ENCODE measurements around the gene TJAP1. TPM values are rescaled to one million over a fixed set of nuclear protein-coding genes. Genes with fewer than 3 reads are reported as not detected.
"Not testable (repeated sequence)": the region's sequence is repeated elsewhere in the genome, so short reads cannot be mapped to it uniquely, and the experiment has no call there.

TJAP1 gene
- total RNA-seq, 1 donor, result 13.4 TPM

DNA sequence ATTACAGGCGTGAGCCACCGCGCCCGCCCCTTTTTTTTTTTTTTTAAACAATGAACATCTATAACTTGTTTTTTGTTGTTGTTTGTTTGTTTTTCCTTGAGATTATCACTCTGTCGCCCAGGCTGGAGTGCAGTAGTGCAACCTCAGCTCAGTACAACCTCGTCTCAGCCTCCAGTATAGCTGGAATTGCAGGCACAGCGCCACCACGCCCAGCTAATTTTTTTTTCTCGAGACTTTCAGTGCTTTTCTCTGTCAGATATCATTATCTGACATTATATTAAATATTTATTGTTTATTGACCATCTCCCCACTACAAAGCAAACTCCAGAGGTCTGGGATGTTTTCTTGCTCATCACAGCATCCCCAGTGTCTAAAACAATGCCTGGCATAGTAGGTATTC lies 19.7 kb upstream of the TJAP1 start:
- no peak overlapping the region for H3K4me3 ChIP-seq (ENCODE audit: low read depth, low read length)
- TF ChIP-seq, protein P1, sequence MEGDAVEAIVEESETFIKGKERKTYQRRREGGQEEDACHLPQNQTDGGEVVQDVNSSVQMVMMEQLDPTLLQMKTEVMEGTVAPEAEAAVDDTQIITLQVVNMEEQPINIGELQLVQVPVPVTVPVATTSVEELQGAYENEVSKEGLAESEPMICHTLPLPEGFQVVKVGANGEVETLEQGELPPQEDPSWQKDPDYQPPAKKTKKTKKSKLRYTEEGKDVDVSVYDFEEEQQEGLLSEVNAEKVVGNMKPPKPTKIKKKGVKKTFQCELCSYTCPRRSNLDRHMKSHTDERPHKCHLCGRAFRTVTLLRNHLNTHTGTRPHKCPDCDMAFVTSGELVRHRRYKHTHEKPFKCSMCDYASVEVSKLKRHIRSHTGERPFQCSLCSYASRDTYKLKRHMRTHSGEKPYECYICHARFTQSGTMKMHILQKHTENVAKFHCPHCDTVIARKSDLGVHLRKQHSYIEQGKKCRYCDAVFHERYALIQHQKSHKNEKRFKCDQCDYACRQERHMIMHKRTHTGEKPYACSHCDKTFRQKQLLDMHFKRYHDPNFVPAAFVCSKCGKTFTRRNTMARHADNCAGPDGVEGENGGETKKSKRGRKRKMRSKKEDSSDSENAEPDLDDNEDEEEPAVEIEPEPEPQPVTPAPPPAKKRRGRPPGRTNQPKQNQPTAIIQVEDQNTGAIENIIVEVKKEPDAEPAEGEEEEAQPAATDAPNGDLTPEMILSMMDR (IDR thresholded peaks at IDR 0.05; ENCODE audit: insufficient read depth, low read depth, low read length), result no peak
- DNase-seq (ENCODE audit: low read depth), result no peak

DNA sequence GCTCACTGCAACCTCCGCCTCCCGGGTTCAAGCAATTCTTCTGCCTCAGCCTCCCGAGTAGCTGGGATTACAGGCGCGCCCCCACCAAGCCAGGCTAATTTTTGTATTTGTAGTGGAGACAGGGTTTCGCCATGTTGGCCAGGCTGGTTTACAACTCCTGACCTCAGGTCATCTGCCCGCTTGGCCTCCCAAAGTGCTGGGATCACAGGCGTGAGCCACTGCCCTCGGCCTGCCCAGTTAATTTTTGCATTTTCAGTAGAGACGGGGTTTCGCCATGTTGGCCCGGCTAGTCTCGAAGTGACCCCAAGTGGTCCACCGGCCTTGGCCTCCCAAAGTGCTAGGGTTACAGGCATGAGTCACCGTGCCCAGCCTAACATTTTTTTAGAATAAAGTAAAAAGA lies 19.2 kb upstream of the TJAP1 start:
- DNase-seq (ENCODE audit: low read depth); H3K4me3 ChIP-seq (ENCODE audit: low read depth, low read length): not testable (repeated sequence)

DNA sequence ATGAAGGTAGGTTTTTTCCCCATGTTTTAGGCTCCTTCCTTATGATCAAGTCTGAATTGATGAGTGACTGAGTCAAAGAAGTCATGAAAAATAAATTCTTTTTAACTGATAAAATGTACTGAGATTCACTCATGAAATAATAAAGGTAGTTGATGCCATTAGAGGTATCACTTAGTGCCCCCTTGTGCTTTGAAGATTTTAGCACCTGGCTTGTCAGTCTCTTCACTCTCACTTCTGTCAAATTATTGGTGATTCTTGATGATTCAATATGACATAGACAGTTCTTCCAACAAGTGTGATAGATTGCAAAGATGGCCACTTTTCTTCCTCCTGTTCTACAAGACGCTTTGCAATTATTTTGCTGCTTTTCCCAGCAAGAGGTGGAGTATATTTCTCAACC lies 17.8 kb upstream of the TJAP1 start:
- no peak for DNase-seq (ENCODE audit: low read depth)
- TF ChIP-seq, protein P1 (IDR thresholded peaks at IDR 0.05; ENCODE audit: insufficient read depth, low read depth, low read length), result no peak
- no peak overlapping the region for H3K4me3 ChIP-seq (ENCODE audit: low read depth, low read length)

DNA sequence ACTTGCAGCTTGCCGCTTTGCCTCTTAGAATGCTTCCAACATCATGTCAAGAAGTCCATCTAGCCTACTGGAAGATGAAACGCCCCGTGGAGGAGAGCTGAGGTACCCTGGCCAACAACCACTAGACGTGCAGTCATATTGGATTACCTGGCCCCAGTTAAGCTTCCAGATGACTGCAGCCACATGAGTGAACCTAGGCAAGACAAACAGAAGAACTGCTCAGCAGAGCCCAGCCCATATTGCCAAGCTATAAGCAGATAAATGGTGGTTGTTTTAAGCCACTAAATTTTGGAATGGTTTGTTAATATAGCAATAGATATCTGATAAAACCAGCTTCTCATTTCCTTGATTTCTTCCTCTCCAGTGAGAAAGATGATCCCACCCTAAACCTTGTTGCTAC lies 17.3 kb upstream of the TJAP1 start:
- no peak overlapping the region for H3K4me3 ChIP-seq (ENCODE audit: low read depth, low read length)
- no peak for DNase-seq (ENCODE audit: low read depth)
- TF ChIP-seq, protein P1 (IDR thresholded peaks at IDR 0.05; ENCODE audit: insufficient read depth, low read depth, low read length), result no peak

DNA sequence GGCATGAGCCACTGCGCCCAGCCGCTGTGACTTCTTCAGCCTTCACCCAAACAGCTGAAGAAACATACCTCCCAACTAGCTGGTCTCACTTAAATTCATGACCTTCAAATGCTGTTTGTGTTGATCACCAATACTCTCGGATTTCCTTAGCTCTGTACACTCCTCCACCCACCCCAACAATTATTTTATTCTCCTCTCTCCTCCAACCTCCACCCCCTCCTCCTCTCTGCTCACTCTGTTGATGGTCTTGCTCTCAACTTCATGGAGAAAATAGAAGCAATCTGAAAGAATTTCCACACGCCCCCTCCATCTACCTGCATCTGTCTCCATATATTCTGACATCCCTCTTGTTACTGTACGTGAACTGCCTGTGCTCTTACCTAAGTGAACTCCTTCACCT lies 15.4 kb upstream of the TJAP1 start:
- H3K4me3 ChIP-seq (ENCODE audit: low read depth, low read length), result no peak overlapping the region
- TF ChIP-seq, protein P1 (IDR thresholded peaks at IDR 0.05; ENCODE audit: insufficient read depth, low read depth, low read length), result no peak
- no peak for DNase-seq (ENCODE audit: low read depth)

DNA sequence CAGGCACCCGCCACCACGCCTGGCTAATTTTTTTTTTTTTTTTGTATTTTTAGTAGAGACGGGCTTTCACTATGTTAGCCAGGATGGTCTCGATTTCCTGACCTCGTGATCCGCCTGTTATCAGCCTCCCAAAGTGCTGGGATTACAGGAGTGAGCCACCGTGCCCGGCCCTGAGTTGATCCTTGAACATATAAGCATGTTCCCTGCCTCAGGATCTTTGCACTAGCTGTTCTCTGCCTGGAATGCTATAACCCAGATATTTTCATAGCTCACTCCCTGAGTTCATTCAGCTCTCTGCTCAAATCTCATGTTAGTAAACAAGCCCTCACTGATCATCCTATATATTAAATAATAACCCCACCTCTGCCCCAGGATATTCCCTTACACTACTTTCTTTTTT lies 13.0 kb upstream of the TJAP1 start:
- TF ChIP-seq, protein P1 (IDR thresholded peaks at IDR 0.05; ENCODE audit: insufficient read depth, low read depth, low read length), result no peak
- no peak overlapping the region for H3K4me3 ChIP-seq (ENCODE audit: low read depth, low read length)
- DNase-seq (ENCODE audit: low read depth), result no peak

DNA sequence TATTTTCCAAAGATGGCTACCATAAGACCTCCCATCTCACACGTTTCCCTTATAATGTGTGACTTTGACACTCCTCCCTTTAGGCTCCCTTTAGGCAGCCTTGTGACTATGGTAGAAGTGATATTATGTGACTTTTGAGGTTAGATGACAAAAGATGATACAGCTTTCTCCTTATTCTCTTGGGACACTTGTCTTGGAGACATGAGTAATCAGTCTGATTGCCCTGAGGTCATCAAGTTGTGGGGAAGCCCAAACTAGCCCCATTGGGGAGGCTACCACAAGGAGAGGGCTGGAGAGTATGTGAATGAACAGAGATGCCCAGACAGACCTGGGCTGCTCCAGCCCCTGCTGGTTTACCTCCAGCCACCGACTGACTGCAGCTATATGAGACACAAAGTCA lies 11.4 kb upstream of the TJAP1 start:
- DNase-seq (ENCODE audit: low read depth), result no peak
- TF ChIP-seq, protein P1 (IDR thresholded peaks at IDR 0.05; ENCODE audit: insufficient read depth, low read depth, low read length), result no peak
- H3K4me3 ChIP-seq (ENCODE audit: low read depth, low read length), result no peak overlapping the region

DNA sequence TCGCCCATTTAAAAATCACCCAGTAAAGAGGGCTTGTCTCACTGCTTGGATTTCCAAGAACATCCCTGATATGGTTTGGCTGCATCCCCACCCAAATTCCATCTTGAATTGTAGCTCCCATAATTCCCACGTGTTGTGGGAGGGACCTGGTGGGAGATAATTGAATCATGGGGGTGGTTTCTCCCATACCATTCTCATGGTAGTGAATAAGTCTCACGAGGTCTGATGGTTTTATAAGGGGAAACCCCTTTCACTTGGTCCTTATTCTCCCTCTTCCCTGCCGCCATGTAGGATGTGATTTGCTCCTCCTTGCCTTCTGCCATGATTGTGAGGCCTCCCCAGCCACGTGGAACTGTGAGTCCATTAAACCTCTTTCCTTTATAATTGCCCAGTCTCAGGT lies 10.1 kb upstream of the TJAP1 start:
- DNase-seq (ENCODE audit: low read depth); H3K4me3 ChIP-seq (ENCODE audit: low read depth, low read length): not testable (repeated sequence)
